ENCODE data around the gene GRID2.

GRCh38 chr4:93289831-93290230 lies 986.1 kb downstream of the GRID2 start:
- TF ChIP-seq, protein P1, sequence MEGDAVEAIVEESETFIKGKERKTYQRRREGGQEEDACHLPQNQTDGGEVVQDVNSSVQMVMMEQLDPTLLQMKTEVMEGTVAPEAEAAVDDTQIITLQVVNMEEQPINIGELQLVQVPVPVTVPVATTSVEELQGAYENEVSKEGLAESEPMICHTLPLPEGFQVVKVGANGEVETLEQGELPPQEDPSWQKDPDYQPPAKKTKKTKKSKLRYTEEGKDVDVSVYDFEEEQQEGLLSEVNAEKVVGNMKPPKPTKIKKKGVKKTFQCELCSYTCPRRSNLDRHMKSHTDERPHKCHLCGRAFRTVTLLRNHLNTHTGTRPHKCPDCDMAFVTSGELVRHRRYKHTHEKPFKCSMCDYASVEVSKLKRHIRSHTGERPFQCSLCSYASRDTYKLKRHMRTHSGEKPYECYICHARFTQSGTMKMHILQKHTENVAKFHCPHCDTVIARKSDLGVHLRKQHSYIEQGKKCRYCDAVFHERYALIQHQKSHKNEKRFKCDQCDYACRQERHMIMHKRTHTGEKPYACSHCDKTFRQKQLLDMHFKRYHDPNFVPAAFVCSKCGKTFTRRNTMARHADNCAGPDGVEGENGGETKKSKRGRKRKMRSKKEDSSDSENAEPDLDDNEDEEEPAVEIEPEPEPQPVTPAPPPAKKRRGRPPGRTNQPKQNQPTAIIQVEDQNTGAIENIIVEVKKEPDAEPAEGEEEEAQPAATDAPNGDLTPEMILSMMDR (IDR thresholded peaks at IDR 0.05), result no peak
- no peak for TF ChIP-seq POLR2AphosphoS5 (IDR thresholded peaks at IDR 0.05; ENCODE audit: insufficient read depth in 1 of 2, low read depth in 1 of 2)
